Stimulated activated CD8-positive, alpha-beta memory T cell treated with anti-CD3 and anti-CD28 coated beads, Interleukin-15, amount 100 ng/mL, for 4 hours (primary cell): ENCODE measurements around the gene ALOX15.
"Not testable (repeated sequence)": the region's sequence is repeated elsewhere in the genome, so short reads cannot be mapped to it uniquely, and the experiment has no call there.

ENCODE experiments used
- DNase-seq, 2 donors: peaks; one replicate each; pipeline ENCODE4 v3.0.0-alpha.2; 2020; ENCODE audit warnings: low read depth in 2 of 2

ALOX15 gene

DNA sequence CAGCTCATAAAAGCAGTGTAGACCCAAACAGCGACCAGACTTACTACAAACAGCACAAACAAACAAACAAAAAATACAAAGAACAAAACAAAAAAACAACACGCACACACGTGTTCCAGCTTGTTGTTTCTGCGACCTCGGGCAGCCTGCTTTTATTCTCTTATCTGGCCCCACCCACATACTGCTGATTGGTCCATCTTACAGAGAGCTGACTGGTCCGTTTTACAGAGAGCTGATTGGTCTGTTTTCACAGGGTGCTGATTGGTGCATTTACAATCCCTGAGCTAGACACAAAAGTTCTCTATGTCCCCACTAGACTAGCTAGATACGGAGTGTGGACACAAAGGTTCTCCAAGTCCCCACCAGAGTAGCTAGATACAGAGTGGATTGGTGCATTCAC lies 14.5 kb upstream of the ALOX15 start:
- not testable (repeated sequence) for DNase-seq

DNA sequence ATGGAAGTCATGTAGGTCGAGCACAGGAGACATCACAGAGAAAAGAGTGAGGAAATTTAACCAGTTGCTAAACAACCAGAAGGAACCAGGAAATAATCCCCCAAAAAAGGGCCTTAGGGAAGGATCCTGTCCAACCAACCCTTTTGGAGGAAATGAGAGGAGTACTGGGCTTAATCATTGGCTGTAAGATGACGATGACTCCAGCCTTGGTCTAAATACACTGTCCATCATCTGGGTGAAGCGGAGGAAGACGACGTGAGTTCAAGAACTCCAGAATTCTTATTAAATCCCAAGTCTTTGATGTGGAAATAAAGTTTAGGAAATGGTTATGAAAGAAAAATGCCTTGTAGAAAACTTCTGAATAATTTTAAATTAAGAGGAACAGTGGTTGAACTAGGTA lies 11.5 kb upstream of the ALOX15 start:
- no peak for DNase-seq

DNA sequence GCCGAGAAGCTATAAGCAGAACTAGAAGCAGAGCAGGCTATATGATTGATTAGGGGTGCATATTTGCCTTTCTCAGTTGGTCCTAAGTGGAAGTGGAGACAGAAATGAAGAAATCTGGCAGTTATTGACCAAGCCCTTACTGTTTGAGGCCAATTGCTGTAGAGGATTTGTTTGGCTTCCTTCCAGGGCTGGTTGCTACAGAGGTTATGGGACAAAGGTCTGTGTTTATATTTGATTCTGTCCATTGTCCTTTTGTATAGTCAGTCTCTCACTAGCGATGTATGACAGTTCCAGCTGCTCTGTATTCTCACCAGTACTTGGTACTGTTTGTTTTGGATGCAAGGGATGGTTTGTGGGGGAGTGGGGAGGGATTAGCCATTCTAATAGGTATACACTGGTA lies 7.3 kb upstream of the ALOX15 start:
- DNase-seq, result no peak

DNA sequence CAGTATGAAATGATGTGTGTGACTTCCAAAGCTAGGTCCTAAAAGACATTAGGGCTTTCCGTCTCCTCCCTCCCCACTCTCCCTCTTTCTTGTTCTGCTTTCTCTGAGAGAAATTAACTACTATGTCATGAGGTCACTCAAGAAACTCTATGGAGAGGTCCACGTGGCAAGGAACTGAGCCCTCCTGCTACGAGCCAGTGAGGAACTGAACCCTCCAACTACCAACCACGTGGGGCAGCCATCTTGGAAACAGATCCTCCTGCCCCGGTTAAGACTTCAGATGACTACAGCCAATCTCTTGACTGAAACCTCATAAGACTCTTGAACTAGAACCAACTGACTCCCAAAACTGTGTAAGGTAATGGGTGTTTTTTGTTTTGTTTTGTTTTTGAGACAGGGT lies 4.2 kb upstream of the ALOX15 start:
- no peak for DNase-seq

DNA sequence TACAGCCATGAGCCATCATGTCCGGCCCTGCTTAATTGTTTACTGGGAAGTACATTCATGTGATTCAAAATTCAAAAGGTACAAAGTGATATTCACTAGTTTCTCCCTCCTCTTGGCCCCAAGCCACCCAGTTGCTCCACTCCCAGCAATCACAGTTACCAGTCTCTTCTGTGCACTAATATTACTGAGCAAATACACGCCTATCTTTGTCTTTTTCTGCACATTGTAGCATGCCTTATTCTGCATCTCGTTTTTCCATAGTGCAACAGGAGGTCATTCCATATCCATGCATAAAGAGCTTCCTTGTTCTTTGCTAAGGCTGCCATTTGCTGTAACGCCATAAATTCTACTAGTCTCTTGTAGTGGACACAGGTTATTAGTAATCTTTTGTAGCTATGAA lies 2.2 kb upstream of the ALOX15 start:
- DNase-seq, result no peak

DNA sequence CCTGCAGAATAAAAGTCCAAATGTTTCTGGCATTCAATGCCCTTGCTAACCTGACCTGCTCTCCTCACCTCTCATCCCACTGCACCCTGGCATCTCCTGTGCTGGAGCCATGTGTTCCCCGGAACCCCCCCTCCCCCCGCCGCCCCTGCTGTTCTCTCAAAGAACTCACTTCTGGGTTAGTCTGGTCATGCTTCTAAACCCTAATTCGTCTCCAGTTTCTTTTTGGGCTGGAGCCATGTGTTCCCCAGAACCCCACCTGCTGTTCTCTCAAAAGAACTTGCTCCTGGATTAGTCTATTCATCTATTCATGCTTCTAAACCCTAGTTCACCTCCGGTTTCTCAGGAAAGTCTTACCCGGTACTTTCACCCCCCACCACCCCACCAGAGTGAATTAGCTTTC lies 808 bp upstream of the ALOX15 start:
- DNase-seq, result no peak

DNA sequence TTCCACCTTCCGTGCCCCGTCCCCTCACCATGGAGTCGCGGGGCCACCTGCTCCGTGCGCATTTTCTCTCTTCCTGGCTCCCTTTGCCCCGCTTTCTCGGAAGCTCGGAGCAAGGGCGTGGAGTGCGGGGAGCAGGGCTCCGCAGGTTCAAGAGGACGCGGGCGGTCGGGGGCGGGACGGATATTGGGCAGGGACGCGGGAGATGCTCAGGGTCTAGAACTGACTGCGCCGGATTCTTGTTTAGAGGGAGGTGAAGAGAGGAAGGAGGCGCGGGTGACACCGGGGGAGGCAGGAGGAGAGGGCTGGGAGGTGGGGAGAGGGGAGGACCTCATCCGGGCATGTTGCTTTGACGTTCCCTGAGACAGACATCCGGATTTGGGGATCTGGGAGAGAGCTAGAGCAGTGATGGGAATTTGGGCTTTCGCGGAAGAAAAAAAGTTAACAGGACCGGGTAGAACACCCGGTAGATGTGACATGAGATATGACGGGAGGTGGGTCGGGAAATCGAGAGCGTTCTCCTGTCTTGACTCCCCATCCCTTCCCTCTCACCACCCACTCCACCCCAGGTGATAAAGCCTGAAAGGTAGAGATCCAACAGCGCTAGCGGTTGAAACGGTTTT lies 799 bp downstream of the ALOX15 start:
- not testable (repeated sequence) for DNase-seq

DNA sequence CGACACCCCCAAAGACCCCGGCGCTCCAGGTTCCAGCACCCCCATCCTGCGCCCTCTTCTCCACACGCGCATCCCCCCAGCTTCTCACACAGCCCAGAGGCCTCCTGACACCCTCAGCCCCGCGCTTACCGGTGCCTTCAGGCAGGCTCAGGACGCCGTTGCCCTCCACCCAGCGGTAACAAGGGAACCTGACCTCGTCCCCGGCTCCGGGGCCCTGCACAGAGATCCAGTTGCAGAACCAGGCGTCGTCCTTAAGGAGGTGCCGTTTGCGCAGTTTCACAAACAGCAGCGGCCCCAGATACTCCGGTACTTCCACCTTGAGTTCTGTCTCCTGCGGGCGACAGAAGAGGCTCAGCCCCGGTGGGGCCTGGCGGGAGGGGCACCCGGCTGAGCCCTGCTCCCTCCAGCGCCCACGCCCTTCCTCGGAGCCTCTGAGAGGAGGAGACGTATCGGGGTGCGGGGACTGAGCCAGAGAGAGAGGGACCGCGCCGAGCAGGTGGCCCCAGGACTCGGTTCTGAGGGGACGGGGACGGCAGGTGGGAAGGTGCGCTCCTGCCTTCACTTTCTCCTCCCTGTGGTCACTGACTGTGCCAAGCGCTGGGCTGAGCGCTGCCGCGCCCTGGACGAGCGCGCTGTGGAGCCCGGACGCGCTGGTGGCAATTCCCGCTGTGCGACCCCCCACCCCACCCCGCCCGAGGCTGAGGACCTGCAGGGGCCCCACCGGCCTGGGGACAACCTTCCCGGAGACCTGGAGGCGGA lies 2.0 kb downstream of the ALOX15 start:
- not testable (repeated sequence) for DNase-seq

DNA sequence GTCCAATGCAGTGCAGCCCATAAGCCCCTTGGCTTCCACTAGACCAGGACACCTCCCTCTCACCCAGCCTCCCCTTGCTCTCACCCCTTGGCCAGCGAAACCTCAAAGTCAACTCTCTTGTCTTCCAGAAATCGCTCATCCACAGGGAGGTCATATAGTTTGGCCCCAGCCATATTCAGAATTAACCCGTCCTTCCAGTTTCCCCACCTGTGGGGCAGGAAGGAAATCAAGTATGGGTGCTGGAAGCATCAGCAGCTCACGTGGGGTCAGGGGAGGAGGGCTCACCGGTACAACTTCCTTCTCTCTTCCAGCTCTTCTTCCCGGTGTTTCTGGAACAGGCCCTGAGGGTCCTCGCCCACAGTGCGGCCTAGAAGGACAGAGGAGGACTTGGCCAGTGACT lies 2.7 kb downstream of the ALOX15 start:
- DNase-seq, result not testable (repeated sequence)

DNA sequence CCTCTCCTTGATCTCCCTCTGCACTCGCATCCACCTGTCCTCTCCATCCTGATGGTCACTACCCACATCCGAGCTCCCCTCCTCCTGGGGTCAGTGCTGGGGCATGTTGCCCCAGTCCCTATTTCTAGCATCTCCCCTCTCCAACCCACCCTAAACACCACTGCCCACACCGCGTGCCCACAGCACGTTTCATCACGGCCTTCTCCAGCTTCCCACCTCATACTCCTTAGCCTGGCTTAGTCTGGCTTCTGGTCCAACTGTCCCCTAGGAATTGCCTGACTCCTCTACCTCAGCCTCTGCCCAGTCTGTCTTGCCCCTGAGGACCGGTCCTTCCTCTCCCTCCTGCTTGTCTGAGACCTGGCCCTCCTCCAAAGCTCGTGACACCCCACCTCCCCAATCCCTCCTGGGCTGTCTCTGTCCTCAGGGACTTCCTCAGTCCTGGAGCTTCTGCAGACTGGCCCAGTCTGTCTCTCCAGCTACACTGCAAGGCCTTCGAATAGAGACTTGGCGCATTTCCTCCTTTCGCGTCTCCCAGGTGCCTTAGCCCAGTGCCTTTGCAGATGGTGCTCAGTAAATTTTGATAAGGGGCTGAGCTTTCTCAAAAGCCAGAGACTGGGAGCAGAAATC lies 4.9 kb downstream of the ALOX15 start:
- DNase-seq, result no peak

DNA sequence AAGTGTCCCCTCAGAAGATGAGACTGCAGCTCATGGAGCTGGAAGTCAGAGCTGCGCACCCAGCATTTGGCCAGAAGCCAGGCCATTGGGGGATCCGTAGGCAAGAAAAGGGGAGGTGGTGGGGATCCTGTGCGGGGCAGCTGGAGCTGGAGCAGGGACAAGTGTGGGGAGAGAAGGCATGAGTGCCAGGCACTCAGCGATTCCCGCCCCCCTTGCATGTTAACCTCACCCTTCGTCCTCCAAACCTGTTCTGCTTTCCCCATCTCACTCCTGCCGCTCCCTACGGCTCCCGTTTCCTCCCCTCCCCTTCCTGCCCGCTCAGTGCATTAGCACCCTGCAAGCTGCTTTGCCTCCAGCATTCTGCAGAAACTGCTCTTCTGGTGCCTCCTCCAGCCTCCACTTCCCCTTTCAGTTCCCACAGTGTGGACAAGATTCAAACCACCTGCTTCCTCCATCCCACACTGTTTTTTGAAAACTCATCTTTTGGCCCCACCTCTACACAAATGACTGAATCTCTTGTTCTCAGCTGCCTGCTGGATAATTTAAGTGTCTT lies 5.6 kb downstream of the ALOX15 start:
- DNase-seq, result no peak

DNA sequence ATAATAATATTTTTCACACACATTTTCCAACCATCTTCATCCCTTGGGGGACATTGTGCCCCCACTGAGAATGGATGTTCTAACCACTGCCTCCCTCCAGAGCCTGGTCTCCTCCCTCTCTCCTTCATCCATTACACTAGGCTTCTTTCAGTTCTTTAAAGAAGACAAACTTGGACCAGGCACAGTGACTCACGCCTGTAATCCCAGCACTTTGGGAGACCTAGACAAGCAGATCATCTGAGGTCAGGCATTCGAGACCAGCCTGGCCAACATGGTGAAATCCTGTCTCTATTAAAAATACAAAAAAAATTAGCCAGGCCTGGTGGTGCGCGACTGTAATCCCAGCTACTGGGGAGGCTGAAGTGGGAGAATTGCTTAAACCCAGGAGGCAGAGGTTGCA lies 6.5 kb downstream of the ALOX15 start:
- DNase-seq, result no peak

DNA sequence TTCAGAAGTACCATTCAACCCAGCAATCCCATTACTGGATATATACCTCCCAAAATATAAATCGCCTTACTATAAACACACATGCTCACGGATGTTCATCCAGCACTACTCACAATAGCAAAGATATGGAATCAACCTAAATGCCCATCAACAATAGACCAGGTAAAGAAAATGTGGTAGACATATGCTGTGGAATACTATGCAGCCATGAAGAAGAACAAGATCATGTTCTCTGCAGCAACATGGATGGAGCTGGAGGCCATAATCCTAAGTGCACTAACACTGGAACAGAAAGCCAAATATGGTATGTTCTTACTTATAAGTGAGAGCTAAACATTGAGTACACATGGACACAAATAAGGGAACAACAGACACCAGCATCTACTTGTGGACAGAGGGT lies 7.8 kb downstream of the ALOX15 start:
- DNase-seq, result no peak

DNA sequence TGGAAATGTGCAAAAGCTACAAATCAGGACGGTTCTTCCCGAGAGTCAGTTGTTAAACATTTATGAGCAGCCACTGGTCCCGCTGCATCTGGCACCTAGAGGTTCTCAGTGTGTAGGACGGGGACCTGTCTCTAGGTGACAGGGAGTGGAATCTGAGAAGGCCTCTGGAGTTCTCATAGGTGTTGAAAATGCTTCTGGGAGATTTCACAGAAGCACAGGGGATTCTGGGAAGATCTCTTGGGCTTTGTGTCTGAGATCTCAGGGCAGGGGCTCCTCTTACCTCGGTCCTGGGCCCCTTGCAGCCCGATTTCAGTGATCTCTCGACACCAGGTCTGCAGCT lies 8.9 kb downstream of the ALOX15 start:
- no peak for DNase-seq

DNA sequence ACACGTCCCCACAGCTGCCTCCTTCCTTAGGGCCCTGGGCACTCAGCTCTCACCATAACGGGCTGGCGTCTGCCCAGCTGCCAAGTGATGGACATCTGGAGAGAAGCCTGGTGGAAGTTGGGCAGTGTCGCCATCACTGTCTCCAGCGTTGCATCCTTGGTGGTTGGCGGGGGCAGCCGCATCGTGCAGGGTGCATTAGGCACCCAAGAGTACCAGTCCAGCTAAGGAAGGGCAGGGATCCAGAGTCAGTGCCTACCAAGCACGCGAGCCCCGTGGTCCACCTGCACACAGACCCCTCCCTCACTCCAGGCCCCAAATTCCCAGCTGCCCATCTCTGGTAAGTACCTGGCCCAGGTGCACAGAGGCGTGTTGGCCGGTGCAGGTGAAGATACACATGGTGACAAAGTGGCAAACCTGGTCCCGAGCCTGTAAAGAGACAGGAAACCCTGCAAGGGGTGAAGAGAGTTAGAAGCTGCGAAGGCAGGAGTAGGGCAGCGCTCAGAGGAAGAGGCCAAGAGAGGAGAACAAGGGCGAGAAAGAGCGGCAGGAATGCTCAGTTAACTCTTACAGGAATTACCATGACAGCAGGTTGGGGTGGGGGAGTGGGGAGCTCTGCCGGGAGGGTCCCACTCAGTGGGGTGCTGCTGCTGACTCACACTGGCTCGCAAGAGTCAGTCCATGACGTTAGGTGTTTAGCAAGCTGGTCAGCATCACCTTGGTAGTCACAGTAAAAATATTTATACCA lies 9.5 kb downstream of the ALOX15 start:
- DNase-seq, result no peak

DNA sequence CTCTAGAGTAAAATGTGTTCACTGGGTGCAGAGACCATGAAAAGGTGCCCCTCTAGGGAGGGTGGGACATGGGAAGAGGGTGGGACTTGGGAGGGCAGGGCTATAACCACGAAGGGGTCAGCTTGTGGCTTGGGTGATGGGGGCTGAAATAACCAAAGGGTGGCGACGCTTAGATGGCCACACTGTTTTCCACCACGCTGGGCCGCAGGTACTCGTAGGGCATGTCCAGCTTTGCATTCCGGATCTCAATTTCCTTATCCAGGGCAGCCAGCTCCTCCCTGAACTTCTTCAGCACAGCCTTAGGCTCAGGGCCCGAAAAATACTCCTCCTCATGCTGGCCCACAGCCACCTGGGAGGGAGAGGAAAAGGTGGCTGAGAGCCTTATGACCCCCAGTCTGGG lies 10.0 kb downstream of the ALOX15 start:
- no peak for DNase-seq

DNA sequence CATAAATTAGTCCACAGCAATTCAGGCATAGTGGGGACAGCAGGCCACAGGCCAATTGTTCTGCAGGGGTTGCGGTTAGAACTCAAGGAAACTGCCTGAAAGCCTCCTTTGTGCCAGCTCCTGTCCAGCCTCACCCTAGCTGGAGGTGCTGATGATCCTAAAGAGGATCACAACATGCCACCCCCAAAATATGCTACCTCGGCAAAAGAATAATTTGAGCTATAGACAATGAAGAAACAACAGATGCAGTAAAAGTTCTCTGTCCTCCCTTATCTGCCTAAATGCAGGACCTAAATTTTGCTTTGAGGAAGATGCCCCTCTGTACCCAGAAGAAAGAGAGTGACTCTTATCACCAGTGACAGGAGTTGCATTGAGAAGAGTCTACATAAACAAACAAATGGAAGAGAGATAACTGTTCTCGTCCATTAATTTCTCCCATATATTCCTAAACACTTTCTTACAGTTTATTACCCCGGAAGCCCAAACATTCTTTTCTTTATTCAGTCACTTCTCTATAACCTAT lies 14.7 kb downstream of the ALOX15 start:
- DNase-seq, result no peak

DNA sequence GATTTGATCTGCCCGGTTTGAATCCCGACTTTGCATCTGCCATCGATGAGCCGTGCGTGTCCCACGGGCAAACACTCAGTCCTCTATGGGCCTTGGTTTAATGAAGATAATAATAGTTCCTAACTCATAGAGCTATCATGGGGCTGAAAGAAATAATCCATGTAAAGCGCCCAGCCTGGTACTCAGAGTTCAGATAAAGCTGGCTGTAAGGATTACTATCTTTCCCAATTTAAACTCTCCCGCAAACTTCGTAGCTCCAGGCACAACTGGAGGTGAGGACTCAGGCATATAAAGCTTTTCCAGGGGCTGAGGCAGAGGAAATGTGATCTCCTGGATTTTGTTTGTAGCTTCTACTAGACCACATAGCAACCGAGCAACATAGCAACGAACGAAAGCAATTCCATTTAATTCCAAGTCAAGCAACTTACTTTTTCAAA lies 16.3 kb downstream of the ALOX15 start:
- DNase-seq, result no peak

DNA sequence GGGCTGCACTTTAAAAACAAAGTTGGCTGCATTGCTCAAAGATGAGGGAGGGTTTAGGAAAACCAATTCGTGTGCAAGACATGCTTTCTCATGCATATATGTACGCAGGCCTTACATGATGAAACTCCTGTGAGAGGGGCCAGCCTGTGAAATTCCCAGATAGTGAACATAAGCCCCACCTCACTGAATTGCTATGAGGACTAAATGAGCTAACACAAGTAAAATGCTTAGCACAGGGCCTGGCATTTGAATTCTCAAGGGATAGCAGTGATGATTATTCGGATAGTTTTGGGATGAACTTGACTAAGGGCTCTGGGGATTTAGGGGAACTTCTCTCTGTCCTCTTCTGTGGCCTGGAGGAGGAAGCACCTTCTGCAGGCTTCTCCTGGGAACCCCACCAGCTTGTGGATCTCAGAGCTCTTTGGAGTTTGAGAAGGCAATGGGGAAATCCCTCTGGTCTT lies 17.0 kb downstream of the ALOX15 start:
- not testable (repeated sequence) for DNase-seq

DNA sequence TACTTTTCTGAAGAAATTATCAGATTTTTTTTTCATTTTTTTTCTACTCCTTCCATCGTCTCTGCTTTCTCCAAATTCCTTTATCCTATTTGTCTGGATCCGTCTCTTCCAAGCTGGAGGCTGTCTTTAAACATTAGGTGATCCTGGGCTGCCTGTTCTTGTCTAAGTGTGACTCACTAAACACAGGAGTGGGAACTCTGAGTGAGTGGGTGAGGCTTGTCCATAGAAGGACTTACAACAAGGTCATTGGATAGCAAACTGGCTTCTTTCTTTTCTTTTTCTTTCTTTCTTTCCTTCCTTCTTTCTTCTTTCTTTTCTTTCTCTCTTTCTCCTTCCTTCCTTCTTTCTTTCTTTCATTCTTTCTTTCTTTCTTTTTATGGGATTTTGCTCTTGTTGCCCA lies 18.2 kb downstream of the ALOX15 start:
- DNase-seq, result no peak

DNA sequence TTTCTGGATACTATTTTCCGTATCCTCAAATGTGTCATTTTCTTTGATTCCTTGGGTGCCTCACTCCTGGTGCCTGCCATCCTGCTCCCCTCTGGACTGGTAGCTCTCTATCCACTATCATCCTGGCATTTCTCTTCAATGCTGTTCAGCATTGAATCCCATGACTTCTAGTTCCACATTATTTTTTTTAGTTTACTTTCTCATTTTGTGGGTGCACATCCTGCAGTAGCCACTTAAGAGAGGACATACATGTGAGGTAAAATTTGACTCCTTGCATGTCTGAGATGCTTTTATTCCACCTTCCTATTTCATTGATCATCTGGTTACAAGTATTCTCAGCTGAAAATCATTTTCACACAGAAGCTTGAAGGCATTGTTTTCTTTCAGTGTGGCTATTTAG lies 19.1 kb downstream of the ALOX15 start:
- DNase-seq, result no peak

DNA sequence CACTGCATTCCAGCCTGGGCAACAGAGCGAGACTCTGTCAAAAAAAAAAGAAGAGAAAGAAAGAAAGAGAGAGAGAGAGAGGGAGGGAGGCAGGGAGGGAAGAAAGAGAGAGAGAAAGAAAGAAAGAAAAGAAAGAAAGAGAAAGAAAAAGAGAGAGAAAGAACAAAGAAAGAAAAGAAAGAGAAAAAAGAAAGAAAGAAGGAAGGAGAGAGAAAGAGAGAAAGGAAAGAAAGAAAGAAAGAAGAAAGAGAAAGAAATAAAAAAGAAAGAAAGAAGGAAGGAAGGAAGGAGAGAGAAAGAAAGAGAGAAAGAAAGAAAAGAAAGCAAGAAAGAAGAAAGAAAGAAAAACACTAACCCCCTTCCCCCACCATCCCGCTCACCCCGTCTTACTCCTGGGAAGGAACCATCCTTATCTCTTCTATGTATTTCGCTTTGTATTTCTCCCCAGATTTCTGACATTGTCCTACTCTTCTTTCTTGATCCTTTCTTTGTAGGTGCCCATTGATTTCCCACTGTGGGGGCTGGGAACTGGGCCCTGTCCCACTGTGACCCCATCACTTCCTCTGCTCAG lies 20.9 kb downstream of the ALOX15 start:
- no peak for DNase-seq
